DMS114 treated with DMSO at 0.1 percent for 48 hours (cell line): ENCODE data around the gene WHAMM.
"Not testable (repeated sequence)": the region's sequence is repeated elsewhere in the genome, so short reads cannot be mapped to it uniquely, and the experiment has no call there.

Experiments used
- DNase-seq: peaks from one replicate; lab custom pipeline; 2025; ENCODE audit not compliant: unreplicated experiment; lab: John Stamatoyannopoulos, UW

Gene WHAMM

DNA sequence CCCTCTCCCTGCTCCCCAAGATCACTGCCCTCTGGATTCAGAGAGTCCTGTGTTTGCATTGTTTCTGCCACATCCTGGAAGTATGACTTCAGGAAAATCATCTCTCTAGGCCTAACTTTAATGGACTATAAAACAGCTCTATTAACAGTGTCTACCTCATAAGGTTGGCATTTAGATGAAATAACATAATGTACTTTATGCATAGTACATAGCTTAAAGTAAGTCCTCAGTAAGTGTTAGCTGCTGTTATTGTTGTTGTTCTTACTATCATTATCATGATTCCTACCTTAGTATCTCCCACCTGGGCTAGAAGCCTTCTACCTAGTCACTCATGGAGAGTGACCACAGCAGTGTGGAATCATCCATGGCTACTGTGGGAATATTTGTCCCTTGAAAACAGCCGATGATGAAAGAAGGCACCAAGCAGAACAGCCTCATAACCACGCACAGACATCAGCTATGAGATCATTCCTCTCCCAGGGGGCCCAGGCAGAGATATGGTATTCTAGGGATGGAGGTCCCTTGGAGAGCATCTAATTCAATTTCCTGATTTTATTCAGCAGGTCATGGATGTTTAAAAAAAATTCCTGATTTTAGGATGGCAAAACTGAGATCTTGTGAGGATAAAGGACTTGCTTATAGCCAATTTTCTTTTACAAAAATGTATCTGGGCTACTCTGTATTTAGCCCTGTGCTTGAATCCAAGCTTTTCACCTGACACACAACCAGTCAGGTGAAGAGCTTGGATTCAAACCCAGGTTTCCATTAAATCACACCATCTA, 5.4 kb upstream of the WHAMM start:
- DNase-seq: no peak

DNA sequence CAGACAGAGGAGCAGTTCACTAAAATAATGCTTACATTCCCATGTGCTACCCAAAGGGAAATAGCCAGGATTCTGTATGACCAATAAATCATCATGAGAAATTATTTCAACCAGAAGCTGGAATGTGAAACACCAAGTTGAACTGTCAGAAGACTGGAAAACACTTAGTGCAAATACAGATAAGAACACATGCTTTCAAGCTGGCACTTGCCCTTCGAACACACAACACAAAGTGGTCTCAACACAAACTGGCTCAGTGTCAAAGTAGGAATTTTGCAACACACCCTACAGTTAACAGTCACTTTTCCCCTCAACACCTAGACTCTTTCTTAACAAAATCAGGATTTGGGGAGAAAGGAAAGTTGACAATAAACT, 4.9 kb upstream of the WHAMM start:
- DNase-seq: no peak

DNA sequence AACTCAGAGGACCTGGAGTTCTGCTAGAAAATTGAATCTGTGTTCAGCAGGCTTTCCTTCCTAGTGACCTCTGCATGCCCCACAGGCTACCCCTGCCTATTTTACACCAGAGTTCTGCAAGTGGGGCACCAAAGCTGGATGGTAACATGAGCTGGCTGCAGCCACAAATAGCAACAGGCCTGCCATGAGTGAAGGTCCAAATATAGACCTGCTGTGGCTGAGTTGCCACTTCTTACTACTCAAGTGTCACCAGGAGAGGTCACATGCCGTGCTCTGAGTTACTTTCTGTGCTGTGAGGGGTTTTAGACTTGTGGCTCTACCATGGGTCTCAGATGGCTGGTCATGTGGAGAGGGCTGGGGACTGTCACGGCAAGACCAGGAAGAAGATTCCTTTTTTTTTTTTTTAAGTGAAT, 3.4 kb upstream of the WHAMM start, which contains the start of gene FSD2:
FSD2 (minus strand) TSS at position 76 of the 413 bp plus-strand sequence. CDS start 18,679 bp downstream, outside the sequence.
- DNase-seq: no peak

DNA sequence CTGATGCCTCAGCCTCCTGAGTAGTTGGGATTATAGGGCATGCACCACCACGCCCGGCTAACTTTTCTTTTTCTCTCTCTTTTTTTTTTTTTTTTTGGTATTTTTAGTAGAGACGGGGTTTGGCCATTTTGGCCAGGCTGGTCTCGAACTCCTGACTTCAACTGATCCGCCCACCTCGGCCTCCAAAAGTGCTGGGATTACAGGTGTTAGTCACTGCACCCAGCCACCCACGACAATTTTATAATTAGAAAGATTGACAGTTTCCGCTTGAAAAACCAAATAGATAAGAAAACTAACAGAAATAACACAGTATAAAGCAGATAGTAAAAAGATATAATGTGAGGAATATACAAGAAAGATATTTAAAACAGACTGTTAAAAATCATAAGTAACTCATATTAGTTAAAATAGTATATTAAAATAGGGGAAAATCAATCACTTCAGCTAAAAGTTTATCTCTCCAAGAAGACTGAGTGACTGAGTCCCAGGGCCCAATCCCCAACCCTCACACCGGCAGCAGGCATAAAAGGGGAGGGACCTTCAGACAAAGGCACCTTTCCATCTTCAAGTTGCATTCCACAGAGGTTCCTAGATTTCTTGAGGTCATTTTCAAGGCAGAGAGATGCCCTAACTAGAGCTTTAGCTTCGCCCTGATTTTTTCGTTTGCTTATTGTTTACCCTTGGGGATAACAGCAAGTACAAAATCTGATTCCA, 1.4 kb upstream of the WHAMM start:
- no peak for DNase-seq

DNA sequence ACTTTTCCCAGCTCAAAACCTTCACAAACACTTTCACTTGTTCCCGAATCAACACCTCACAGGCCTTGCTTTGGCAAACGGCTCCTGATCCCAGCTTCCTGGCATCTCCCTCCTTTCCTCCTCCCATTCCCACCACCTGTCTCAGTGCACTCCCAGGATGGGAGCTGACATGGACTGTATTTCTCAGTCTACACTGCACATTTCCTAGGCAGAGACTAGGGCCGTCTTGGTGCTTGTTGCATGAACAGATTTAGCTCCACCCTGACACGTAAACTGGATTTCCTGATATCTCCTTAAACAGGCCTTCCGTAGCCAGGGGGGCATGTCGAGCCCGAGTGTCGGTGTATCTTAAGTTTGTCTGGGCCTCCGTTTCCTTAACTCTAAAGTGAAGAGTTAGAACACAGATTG, 790 bp upstream of the WHAMM start:
- DNase-seq: no peak

DNA sequence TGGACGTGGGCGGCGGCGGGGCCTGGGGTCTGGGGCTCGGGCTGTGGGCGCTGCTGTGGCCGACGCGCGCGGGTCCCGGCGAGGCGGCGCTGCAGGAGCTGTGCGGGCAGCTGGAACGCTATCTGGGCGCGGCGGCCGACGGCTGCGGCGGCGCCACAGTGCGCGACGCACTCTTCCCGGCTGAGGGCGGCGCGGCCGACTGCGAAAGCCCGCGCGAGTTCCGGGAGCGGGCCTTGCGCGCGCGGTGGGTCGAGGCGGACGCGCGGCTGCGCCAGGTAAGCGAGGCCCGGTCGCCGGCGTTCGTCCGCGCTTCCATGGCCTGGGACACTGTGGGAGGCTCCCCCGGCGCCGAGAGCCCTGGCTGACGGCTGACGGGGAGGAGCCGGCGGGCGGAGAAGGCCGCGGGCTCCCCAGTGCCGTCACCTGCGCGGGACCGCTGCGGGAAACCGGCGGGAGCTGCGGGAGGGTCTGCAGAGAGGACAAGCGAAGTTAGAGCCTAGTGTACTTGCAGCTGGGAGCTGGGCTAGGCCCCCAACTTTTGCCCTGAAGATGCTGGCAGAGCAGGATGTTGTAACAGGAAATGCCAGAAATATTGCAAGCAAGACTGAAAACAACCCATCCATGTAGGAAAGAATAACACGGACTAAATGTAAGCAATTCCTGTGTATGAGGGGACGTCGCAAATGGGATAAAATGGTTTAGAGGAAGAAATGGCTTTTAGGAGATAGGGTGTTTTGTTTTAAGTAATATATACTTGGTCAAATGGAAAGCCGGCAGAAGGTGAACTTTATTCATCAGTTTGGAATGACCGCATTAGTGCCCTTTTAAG, 847 bp downstream of the WHAMM start:
- DNase-seq: no peak

DNA sequence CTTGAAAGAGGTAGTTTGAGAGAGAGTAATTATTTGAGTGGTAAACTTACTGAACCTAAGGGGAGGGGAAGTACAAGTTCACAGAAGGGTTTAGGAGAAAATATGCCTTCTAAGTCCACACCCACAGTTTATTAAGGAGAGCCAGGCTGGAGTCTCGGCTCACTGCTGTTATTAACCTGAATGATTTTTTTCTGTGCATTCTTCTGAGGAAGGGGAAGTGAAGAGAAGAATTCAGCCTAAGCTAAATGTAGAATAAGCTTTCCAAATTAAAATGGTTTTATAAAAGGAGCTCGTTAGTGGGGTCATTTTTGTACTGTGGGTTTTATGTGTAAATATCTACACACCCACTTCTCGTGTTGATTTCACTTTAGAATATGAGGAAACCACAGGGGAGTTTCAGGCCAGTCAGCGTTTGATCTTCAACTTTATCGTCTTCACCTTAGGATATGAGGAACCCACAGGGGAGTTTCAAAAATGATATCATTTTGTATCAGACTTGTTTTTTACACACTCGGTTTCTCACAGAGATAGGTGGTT, 1.5 kb downstream of the WHAMM start:
- DNase-seq: no peak

DNA sequence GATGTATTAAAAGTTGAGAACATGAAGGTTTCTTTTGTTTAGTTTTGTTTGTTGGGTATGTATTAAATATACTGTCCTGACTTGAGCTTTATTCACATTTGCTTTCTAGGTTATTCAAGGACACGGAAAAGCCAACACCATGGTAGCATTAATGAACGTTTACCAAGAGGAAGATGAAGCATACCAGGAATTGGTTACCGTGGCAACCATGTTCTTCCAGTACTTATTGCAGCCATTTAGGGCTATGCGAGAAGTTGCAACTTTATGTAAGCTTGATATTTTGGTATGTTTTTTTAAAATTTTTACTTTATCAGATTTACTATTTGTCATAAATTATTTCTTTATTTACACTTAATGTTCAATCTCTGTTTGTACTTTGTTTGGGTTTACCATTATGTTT, 3.6 kb downstream of the WHAMM start:
- DNase-seq: no peak

DNA sequence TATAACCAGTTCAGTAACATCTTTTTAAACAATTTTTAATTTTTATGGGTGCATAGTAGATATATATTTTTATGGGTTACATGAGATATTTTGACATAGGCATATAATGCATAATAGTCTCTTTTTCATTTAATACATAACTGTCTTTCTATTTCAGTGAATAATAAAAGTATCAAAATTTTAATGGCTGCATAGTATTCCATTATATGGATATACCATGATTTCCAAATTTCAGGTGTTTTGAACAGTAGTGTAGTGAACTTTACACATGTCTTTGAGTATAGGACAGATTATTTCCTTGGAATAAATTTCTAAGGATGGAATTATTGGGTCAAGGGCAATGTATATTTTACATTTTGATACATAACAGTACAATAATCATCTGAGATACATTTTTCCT, 10.7 kb downstream of the WHAMM start:
- DNase-seq: no peak

DNA sequence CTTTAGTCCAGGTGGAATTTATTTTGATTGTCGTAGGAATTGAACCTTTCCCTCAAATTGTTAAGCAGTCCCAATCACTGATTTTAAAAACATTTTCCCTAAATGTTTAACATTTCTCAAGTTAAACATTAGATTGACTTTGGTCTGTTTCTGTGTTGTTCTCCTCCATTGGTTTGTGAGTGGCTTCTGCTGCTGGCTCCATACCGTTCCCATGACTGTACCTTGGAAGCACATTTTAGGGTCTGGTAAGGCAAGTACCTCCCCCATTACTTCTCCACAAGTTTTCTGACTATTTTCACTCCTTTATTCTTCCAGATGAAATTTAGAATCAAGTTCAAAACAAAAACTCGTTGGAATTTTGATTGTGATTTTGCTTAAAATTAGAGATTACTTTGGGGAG, 12.0 kb downstream of the WHAMM start:
- DNase-seq: not testable (repeated sequence)

DNA sequence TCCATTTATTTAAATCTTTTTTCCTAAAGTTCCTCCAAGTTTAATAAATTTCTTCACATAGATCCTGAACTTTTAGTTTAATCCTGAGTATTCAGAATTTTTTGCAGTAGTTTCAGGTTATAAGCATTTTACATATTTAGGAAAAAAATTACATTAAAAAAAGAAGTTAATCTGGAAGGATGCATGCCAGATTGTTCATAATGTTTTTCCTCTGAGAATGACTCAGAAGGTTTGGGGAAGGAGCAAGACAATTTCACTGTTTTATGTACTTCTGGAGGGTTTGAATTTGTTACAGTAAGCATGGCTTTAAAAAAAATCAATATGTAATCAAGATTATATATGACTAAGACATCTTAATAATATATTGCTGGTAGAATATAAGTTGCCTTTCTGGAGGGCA, 12.4 kb downstream of the WHAMM start:
- not testable (repeated sequence) for DNase-seq

DNA sequence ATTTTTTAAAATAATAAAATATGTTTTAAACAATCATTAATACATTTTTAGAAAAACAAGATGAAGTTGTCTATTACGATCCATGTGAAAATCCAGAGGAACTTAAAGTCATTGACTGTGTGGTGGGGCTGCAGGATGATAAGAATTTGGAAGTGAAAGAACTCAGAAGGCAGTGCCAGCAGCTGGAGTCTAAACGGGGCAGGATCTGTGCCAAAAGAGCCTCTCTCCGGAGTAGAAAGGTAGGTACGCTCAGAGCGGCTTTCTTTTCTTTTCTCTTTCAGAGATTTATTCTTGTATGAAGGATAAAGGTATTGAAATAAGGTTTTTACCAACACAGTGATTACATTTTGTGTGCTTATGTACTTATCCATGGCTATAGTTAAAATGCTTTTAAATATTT, 13.6 kb downstream of the WHAMM start:
- DNase-seq: no peak

DNA sequence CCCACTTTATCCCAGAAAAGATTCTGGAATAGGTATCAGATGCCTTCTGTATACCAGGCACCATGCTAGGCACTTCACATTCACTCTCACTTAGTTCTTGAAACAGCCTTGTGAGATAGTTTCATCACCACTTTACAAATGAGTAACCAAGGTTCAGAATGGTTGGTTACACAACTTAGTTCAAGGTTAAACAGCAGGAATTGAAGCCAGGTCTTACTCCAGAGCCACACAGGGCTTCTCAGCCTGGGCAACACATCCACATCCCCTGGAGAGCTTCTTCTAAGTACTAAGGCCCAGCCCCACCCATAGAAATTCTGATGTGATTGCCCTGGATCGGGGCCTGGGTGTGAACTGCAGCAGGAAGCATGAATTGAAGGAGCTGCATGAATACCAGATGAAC, 18.6 kb downstream of the WHAMM start:
- DNase-seq: no peak

DNA sequence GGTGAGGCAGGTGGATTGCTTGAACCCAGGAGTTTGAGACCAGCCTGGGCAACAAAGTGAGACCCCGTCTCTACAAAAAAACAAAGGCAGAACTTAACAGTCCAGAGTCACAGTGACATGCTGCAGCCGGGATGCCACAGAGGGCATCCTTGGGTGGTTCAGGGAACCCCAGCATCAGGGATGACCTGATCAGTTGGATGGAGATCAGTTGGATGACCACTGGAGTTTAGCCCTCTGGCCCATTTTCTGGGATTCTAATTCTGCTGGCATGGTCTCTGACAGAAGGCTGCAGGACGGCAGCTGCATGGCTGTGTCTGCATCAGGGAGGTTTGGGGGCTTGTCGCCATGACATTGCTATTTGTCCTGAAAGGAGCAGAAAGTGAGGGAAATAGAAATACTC, 19.8 kb downstream of the WHAMM start:
- no peak for DNase-seq

DNA sequence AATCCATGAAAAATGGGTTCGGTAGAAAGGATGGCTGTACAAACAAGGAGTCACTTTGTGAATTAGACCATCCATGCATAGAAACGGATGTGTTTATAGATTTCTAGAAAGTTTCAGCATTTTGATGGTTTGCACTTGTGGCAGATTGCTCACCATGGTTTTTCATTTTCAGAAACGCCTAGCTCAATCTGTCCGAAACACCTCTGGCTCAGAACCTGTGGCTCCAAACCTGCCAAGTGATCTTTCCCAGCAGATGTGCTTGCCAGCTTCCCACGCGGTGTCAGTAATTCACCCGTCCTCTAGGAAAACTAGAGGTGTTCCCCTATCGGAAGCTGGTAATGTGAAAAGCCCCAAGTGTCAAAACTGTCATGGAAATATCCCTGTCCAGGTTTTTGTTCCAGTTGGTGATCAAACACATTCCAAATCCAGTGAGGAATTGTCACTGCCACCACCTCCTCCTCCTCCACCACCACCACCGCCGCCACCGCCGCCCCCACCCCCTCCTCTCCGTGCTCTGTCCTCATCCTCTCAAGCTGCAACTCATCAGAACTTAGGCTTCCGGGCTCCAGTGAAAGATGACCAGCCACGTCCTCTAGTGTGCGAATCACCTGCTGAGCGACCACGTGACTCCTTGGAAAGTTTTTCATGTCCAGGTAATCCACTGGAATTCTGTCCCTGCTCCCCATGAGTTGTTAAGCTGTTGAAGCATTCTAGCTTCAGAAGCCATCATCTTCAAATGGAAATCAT, 21.2 kb downstream of the WHAMM start:
- DNase-seq: no peak

DNA sequence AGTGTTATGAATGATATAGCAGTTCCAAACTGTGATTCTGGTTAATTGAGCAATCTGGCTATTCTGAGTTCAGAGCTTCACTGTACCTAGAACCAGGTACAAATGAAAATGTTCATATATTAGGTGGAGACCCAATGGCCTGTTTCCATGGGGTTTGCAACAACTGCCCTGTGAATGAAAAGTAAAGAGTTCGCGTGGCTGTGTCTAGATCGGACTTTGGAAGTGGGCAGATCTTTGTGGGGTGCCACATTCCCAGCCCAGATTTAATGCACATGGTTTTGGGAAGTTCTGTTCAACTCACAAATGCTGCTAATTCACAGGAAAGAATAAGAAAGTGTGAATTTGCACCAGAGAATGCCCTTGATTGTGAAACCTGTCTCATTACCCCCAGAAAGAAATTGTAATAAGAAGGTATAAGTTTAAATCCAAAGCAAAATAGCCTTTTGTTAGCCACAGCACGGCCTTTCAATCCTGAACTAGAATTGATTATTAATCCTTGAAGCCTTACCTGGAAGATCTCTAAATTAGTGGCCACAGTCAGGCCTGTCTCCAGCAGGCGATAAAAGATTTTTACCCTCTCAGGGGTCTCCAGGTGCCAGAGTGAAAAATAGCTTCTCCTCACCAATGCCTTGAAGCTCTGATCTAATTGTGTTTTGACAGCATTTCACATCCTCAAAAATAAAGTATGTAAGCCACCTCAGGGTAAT, 22.6 kb downstream of the WHAMM start:
- DNase-seq: no peak

DNA sequence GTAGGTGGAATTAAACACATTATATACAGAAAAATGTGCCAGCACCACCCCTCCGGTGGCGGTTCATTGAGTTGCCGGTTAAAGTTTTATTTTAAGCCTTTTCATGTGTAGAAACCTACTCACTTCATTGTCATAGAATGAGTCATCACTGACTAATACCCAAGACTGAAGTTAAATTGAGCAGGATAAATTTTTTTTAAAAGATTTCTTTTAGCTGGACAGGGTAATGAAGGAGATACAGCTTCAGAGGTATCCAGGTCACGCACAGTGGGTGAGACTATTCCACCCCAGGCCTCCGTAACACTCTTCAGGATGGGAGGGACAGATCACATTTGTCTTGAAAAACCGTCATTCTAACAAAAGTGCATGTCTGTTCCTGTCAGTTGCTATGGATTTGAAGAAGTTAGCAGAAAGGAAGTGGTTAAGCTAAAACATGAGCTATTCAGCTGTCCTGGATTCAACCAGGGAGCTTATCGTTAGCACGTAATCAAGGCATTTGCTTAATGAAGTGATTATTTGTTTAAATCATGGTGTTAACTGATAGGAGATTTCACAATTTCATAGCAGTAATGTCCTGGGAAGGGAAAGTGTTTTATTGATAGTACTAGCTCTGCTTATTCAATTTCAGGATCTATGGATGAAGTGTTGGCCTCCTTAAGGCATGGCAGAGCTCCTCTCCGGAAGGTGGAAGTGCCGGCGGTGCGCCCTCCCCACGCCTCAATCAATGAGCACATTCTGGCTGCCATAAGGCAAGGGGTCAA, 23.4 kb downstream of the WHAMM start:
- DNase-seq: no peak

DNA sequence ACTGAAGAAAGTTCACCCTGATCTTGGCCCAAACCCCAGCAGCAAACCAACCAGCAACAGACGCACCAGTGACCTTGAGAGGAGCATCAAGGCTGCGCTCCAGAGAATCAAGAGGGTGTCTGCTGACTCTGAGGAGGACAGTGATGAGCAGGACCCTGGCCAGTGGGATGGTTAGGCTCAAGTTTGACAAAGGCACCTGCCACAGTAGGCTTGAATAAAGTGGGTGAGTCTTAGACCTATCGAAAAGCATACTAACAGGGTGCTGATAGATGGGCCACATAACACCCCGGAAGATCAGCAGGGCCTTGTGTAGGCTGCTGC, 23.9 kb downstream of the WHAMM start:
- DNase-seq: no peak

DNA sequence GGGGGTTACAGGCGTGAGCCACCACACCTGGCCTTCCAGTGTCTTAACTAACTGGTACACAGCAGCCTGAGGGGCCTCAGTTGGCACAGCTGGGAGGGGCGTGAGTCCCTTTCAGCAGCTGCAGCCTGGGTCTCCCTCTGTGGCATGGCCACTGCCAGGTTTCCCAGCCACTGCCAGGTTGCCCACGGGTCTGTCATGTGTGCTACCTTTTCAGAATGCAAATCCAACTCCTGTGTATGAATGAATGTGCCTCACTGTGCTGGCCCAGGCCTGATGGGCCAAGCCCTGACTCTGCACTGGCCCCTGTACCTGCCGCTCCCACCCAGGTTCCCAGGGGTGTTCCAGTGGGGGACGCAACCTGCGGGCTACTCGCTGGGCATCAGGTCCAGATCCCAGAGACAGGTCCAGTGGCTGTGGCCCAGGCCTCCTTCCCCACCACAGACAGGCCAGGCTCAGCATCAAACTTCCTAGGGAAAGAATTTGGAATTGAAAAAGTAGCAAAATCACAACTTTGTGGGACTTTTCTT, 26.0 kb downstream of the WHAMM start:
- no peak for DNase-seq
